Skeletal muscle cell (primary cell): Measurements from ENCODE around the gene MBOAT2.
"Not testable (repeated sequence)": the region's sequence is repeated elsewhere in the genome, so short reads cannot be mapped to it uniquely, and the experiment has no call there.

Experiments used
- DNase-seq: peaks from one replicate; pipeline ENCODE4 v3.0.0-alpha.2; 2010; ENCODE audit warnings: low read depth
- H3K4me3 ChIP-seq: 2 replicates; pipeline ENCODE4 v1.5.1; 2011; ENCODE audit warnings: low read depth, mild to moderate bottlenecking, control low read depth, low read length, moderate library complexity

The MBOAT2 gene

DNA sequence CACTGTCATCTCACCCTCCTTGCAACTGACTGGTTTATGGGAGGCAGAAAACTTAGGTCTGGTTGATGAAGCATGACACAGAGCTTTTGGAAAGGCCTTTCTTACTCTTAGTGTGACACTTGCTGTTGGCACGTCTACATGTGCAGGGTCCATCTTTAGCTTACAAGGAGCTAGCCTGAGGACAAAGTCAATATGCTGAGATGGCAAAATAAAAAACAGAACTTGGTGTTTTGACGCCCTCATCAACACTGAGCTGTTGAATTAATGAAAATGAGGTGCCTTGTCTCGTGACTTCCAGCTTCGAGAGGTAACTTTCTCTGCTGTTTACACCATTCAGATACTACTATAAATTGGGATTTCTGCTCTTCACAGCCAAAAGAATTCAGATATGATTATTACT is 87.5 kb downstream of the MBOAT2 start:
- DNase-seq, result no peak
- H3K4me3 ChIP-seq, result no peak overlapping the region

DNA sequence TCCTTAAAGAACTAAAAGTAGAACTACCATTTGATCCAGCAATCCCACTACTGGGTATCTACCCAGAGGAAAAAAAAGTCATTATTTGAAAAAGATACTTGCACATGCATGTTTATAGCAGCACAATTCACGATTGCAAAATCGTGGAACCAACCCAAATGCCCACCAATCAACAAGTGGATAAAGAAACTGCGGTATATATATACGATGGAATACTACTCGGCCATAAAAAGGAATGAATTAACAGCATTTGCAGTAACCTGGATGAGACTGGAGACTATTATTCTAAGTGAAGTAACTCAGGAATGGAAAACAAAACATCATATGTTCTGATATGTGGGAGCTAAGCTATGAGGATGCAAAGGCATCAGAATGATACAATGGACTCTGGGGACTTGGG is 89.7 kb downstream of the MBOAT2 start:
- not testable (repeated sequence) for DNase-seq, H3K4me3 ChIP-seq

DNA sequence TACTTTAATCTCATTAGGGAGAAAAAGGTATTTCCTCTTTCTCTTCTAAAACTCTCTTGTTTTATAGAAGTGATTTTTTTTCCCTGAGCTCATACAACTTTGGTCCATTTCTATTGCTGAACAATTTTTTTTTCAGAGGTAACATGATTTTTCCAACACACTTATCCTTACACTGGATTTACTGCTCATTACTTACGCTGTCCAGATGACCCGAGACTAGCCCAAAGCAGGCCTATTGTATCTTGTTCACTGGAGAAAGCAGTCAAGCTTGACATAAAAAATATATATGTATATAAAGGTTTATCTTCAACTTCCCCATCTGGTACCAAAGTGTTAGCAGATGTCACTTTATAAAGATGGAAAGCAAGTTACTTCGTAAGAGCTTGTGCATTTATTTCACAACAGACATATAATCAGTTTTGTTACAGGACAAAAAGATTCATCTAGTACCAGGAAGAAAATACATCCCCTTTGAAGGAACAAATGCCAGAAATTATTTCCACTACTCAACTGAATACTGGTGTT is 95.7 kb downstream of the MBOAT2 start:
- no peak overlapping the region for H3K4me3 ChIP-seq
- no peak for DNase-seq

DNA sequence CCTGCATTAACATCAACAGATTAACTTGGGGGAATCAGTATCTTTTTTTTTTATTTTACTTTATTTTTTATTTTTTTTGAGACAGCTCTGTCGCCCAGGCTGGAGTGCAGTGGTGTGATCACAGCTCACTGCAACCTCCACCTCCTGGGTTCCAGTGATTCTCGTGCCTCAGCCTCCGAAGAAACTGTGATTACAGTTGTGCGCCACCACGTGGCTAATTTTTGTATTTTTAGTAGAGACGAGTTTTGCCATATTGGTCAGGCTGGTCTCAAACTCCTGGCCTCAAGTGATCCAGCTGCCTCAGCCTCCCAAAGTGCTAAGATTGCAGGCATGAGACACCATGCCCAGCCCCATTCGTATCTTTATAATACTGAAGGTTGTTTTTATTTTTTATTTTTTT is 99.6 kb downstream of the MBOAT2 start:
- H3K4me3 ChIP-seq, DNase-seq: not testable (repeated sequence)

DNA sequence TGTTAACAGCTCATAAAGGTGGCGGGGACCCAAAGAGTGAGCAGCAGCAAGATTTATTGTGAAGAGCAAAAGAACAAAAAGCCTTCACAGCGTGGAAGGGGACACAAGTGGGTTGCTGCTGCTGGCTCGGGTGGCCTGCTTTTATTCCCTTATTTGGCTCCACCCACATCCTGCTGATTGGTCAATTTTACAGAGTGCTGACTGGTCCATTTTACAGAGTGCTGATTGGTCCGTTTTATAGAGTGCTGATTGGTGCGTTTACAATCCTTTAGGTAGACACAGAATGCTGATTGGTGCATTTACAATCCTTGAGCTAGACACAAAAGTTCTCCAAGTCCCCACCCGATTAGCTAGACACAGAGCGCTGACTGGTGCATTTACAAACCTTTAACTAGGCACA is 100.7 kb downstream of the MBOAT2 start:
- DNase-seq, H3K4me3 ChIP-seq: not testable (repeated sequence)

DNA sequence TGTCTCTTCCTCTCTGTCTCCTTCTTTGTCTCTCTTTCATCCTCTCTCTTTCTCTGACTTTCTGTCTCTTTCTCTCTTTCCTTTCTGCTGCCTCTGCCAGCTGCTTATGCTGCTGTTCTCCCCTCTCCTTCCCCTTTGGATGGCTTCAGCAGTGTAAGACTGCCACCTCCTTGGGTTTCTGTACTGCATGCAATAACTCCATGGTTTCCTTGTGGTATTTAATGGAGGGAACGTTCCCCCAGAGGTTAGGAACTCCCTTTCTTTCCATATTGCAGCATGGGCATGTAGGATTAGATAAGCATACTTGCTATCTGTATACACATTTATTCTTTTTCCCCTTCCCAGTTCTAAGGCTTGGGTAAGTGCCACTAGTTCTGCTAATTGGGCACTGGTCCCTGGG is 106.3 kb downstream of the MBOAT2 start:
- H3K4me3 ChIP-seq, DNase-seq: not testable (repeated sequence)

DNA sequence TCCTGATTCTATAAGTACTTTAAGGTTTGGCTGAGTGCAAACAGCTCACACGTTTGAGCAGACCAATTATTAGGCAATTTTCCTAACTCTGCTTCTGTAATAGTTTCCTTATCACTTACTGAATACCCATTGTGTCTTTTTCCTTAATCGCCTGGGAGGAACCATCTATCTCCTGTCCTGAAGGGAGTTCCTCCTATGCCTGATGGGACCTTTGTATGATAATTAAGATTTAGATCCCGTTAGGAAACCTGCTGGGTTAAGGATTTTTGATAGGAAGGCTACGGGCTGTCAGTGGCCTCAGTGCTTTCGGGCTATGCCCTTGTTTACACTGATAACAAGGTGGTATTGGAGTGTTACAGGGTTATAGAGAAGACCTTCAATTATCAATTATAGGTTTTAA is 106.8 kb downstream of the MBOAT2 start:
- H3K4me3 ChIP-seq, DNase-seq: not testable (repeated sequence)

DNA sequence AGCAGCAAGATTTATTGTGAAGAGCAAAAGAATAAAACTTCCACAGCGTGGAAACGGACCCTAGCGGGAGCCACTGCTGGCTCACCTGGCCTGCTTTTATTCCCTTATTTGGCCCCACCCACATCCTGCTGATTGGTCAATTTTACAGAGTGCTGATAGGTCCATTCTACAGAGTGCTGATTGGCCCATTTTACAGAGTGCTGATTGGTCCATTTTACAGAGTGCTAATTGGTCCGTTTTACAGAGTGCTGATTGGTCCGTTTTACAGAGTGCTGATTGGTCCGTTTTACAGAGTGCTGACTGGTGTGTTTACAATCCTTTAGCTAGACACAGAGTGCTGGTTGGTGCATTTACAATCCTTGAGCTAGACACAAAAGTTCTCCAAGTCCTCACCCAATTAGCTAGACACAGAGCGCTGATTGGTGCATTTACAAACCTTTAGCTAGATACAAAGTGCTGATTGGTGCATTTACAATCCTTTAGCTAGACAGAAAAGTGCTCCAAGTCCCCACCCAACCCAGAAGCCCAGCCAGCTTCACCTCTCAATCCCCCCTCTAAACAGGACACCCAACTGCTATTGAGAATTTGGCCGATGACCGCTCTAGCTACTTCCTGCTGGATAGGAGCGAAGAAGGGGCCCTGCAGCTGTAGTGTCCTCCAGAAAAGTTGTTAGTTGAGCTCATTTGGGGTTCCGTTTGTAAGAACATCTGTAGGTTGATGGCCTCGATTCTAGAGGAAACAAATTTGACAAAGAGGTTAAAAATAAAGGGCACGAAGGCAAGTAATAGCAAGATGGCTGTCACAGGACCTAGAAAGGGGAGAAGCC is 108.2 kb downstream of the MBOAT2 start:
- DNase-seq, H3K4me3 ChIP-seq: not testable (repeated sequence)

DNA sequence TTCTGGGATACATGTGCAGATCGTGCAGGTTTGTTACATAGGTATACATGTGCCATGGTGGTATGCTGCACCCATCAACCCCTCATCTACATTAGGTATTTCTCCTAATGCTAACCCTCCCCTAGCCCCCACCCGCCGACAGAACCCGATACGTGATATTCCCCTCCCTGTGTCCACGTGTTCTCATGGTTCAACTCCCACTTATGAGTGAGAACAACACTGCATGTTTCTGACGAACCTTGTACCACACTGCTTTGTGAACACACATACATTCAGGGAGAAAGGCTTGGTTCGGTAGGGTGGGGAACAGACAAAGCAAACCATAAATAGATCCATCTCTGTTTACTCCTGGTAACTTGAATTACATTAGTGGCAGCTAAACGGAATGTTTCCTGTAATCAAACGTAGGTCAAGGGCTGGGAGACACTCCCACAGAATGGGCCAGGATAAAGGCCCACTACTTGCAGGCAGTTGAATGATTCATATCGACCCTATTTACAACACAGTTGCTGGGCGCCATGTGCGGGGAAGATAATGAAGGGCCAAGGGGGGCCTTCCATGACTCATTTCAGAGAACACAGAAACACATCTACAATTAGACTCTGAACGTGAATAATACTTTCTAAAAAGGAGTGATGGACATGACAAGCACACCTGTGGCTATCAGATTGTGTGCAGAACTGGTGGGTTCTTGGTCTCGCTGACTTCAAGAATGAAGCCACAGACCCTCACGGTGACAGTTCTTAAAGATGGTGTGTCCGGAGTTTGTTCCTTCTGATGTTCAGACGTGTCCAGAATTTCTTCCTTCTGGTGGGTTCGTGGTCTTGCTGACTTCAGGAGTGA is 109.3 kb downstream of the MBOAT2 start:
- DNase-seq, result no peak

DNA sequence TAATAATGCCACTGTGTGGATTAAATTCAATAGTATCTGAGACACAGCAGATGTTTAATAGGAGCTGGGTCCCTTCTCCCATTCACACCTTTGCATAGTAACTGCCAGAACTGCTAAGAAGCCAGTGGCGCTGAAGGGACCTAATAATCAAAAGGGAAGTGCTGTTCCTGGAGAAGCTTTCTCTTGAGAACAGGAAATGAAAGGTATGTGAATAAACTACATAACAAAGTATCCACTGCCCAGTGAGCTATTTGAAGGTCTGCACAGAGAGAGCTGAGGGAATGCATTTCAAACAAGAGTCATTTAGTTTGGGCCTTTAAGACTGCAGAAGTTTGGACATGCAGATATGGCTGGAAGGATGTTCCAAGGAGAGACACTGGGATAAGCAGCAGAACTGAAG is 110.0 kb downstream of the MBOAT2 start:
- no peak for DNase-seq
- no peak overlapping the region for H3K4me3 ChIP-seq

More for the DNA sequence above, 109.3 kb downstream of the MBOAT2 start:
- H3K4me3 ChIP-seq, result no peak overlapping the region

DNA sequence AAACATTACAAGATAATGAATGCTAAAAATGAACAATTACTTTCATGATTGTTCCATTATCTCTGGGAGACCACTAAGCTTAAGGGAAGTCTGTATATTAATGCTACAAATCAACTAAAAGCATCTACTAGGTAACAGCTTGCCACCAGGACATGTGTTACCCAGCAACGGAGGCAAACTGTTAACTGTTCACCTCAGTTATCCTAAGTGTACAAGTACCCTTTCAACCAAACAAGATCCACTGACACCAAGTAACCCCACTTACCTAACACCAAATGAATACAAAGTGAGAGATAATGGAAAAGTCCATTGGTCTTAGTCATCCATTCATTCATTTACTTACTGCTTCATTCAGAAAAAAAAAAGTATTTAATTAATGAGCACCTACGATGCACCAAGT is 111.4 kb downstream of the MBOAT2 start:
- DNase-seq, result no peak
- H3K4me3 ChIP-seq, result no peak overlapping the region

DNA sequence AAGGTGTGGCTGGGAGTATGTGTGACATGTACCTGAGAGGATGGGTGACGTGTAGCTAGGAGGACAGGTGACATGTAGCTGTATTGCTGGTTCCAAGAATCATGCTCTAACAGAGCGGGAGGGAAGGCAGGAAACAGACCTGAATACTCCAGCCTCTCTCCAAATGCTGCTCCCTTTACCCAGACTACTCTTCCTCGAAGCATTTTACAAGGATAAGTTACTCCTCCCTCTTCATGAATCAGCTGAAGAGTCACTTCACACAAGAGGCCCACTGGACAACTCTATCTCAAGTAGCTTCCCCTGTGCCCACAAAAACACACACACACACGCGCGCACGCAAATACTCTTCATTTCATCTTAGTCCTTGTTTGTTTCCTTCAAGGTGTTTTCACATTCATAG is 113.5 kb downstream of the MBOAT2 start:
- no peak for DNase-seq
- H3K4me3 ChIP-seq, result no peak overlapping the region

DNA sequence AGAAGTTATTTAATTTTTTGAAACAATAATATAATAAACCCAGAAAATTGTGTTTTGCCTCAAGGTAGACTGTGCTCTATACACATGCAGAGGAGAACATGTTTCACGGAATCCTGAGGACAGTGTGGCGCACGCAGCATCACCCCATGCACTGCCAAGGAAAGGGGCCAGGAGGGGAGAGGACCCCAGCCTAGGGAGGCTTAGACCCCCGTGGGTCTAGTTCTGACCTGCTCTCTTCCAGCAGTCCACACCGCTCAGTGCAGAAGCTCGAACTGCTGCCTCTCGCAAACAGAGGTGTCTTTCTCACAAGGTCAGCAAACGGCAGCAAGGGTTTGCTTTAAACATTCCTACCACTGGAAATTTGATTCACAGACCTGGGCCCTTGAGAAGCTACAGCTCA is 114.5 kb downstream of the MBOAT2 start:
- DNase-seq, result no peak

DNA sequence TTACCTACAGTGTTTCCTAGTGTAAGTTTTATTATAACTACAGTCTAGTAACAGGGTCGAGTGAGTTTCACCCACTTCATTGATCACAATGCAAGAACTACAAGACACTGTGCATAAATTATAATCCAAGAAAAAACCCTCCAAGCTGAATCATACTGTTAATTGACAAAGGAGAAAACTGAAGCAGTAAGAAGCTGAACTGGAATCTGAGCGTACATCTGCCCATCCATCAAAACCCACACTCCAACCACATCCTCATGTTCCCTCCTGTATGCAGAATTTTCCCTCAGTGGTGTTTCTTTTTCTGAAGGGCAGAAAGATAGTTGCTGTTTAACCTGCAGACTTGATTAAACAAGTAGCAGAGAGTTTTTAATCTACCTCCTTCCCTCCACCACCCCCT is 116.6 kb downstream of the MBOAT2 start:
- no peak for DNase-seq

More for the DNA sequence above, 114.5 kb downstream of the MBOAT2 start:
- H3K4me3 ChIP-seq, result no peak overlapping the region

DNA sequence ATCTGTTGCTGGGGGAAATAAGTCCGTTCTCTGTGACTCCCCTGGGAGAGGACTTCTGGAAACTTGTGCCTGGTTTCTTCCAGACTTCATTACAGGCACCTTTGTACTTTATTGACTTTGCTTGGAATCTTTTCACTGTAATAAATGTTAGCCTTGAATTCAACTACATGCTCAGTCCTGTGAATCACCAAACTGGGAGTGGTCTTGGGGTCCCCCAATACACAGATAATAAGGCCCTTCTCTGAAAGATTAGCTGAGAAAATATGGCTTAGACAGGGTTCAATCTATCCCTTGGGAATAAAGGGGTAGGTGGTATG is 117.3 kb downstream of the MBOAT2 start:
- no peak for DNase-seq
- H3K4me3 ChIP-seq, result no peak overlapping the region

More for the DNA sequence above, 116.6 kb downstream of the MBOAT2 start:
- no peak overlapping the region for H3K4me3 ChIP-seq

DNA sequence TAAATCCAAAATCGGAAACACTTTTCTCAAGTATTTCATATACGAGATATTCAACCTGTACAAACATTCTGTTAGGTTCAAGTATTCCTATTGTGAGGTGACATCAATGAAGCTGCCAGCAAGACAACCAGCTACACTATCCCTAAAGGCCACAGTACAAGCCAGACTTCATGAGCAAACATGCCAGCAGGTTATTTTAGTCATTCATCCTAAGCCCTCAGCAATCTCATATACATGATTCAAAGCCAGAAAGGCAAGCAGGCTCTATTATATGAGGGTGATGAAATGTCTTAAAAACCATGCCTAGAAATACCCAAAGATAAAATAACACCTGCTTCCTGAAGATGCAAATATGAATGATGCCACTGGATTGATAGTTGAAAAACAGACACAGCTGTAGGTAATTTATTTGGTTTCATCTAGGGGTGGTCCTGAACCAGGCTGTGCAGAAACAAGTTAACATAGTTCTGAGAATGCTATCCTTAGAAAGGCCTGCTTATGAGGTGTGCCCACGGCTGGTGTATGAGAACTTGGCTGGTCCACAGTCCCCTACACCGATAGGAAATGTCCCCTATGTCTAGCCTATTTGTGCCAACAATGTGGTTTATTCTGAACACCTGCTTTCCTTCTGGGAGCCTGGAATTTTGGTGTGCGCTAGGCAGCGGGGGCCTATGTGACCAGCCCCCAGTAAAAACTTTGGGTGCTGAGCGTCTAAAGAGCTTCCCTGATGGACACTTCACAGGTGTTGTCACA is 117.9 kb downstream of the MBOAT2 start:
- DNase-seq, result no peak
- H3K4me3 ChIP-seq, result no peak overlapping the region

DNA sequence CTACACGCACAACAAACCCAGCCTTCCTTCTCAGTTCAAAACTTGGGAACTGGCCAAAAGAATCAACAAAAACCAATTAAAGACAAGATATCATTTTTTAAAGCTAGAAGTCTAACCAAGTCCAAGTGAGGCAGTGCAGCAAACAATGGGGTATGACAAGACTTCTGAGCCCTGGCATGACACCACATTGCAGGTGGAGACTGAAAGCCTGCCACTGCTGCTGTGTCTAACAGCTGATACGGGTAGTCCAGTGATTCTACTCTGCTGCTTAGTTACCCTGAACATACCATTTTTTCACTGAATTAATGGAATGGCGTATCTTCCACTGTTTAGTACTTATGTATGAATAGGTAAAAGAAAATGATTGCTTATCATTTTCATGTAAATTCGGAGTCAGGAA is 118.7 kb downstream of the MBOAT2 start:
- H3K4me3 ChIP-seq, result no peak overlapping the region
- DNase-seq, result no peak

DNA sequence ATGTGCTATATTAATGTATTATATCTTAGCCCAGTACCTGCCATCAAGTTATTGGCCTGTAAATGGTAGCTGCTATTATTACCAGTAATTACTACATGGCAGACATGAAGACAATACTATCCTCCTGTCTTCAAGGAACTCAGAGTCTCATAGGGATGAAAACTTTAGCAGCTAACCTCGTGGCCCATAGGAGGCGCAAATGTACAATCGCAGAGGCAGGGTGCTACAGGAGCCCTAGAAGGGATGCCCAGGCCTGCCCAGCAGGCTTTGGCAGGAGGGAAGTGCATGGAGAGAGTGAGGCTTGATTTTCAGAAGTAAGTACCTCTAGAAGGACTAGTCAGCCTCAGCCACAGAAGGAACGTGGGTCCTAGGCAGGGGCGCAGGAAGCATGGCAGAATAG is 121.4 kb downstream of the MBOAT2 start:
- no peak for DNase-seq
- H3K4me3 ChIP-seq, result no peak overlapping the region

DNA sequence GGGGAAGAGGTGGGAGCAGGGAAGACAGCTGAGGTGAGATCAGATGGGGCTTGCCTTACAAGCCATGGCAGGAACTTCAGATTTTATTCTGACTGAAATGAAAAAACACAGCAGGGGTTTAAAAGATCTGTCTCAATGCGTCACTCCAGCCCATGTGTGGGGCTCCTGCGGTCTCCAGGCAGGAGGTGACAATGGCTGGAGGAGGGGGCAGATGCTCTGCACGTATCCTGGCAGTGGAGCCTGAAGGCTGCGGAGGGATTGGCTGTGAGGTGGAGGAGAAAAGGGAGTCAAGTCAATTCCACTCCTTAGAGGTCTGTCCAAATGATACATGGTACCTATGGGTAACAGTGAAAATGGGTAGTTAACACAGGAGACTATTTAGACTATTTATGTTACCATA is 125.6 kb downstream of the MBOAT2 start:
- no peak overlapping the region for H3K4me3 ChIP-seq
- no peak for DNase-seq

DNA sequence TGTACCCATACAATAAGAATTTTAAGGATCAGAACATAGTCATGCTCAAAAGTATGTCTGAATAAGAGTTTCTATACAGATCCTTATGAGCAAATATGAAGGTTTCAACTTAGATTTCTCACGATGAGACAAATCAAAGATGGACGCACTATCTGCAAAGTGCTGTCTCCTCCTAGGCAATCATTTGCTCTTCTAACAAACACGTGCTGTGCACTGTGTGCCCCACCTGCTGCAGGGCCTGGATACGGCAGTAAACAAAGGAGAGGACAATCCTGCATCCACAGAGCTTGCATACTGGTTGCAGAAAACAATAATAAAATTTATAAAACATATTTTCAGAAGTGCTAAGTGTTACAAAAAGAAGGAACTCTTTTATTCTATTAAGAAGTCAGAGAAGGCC is 126.2 kb downstream of the MBOAT2 start:
- DNase-seq, result no peak
- H3K4me3 ChIP-seq, result no peak overlapping the region
